NB4 (cell line): Measurements from ENCODE around the gene EXOC4.

ENCODE experiments used
- DNase-seq: peaks from one replicate; pipeline ENCODE4 v3.0.0; 2010; ENCODE audit warnings: low read depth
- H3K4me3 ChIP-seq: one replicate; pipeline ENCODE4 v1.5.1; 2011; ENCODE audit warnings: mild to moderate bottlenecking, low read depth, low read length, moderate library complexity
- CTCF ChIP-seq: IDR thresholded peaks from one replicate; pipeline ENCODE4 v1.5.1; 2012; ENCODE audit warnings: low read depth, low read length
- MAX ChIP-seq: IDR thresholded peaks from 2 replicates; pipeline ENCODE4 v1.6.1; 2011; ENCODE audit warnings: low read depth, low read length
- MYC ChIP-seq: IDR thresholded peaks from 2 replicates; pipeline ENCODE4 v1.6.1; 2011; ENCODE audit warnings: low read depth, low read length
- POLR2A ChIP-seq: IDR thresholded peaks from 2 replicates; pipeline ENCODE4 v1.6.1; 2011; ENCODE audit warnings: mild to moderate bottlenecking; ENCODE audit not compliant: insufficient read length; ENCODE audit errors: extremely low read depth

The EXOC4 gene

GRCh38 chr7:133433165-133433812 lies 180.4 kb downstream of the EXOC4 start:
- no peak overlapping the region for H3K4me3 ChIP-seq
- TF ChIP-seq MAX, result no peak
- TF ChIP-seq MYC, result no peak
- TF ChIP-seq CTCF, result no peak
- no peak for TF ChIP-seq POLR2A

GRCh38 chr7:133434246-133434865 lies 181.5 kb downstream of the EXOC4 start:
- peak; percentile 53 for DNase-seq
- TF ChIP-seq CTCF (no peak), MAX (no peak), MYC (no peak), POLR2A (no peak)
- H3K4me3 ChIP-seq, result no peak overlapping the region

More at GRCh38 chr7:133433165-133433812, 180.4 kb downstream of the EXOC4 start:
- no peak for DNase-seq

GRCh38 chr7:133436014-133436428 lies 183.1 kb downstream of the EXOC4 start:
- no peak for DNase-seq
- no peak for TF ChIP-seq MYC
- no peak for TF ChIP-seq MAX
- TF ChIP-seq CTCF, result no peak
- TF ChIP-seq POLR2A, result no peak
- H3K4me3 ChIP-seq, result no peak overlapping the region

- TF ChIP-seq MAX (no peak), POLR2A (no peak), MYC (no peak), CTCF (no peak)
Observed at GRCh38 chr7:133437544-133437943, 184.7 kb downstream of the EXOC4 start.

DNA sequence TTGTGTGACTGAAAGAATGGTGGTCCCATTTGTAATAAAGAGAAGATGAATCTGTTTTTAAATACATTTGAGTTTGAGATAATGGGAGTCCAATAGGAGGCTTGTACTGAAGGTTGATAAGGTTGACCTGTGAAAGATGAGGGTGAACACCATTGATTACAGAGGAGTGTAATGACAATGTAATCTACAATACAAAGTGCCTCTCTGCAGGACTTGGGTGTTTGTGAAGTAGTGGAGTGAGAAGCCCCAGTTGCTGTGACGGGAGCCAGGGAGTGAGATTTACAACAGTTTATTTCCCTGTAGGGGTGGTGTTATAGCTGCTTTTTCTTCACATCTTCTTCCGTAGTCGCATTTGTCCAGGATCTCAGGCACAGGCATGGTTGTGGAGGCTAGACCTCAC lies 189.9 kb downstream of the EXOC4 start:
- H3K4me3 ChIP-seq, result no peak overlapping the region
- TF ChIP-seq MYC (no peak), CTCF (no peak), POLR2A (no peak), MAX (no peak)
- no peak for DNase-seq

More at GRCh38 chr7:133437544-133437943, 184.7 kb downstream of the EXOC4 start:
- H3K4me3 ChIP-seq, result no peak overlapping the region
- DNase-seq, result no peak
